K562 treated with DMSO at 1 percent for 48 hours (cell line): ENCODE data around the gene BEST1. TPM values are rescaled to one million over a fixed set of nuclear protein-coding genes. Genes with fewer than 3 reads are reported as not detected.

Source experiments
- total RNA-seq: library from RNA; unstranded; fragments of 300-600 nt; gene quantifications from 2 replicates; pipeline ENCODE4 v1.2.3, GENCODE V29; 2022; ENCODE audit warnings: low replicate concordance; ENCODE audit errors: extremely low read depth

The BEST1 gene
- not detected in 2 replicates for total RNA-seq

GRCh38 chr11:61950035-61950547, at the start of gene BEST1:
BEST1 (plus strand) TSS chr11:61950351; CDS start chr11:61951807, 1,456 bp downstream.

GRCh38 chr11:61917334-61918109, 32.6 kb upstream of the BEST1 start, which contains the start of gene RAB3IL1:
RAB3IL1 (minus strand) TSS chr11:61917566; CDS start chr11:61917367, 199 bp downstream.

GRCh38 chr11:61967116-61967923, 17.2 kb downstream of the BEST1 start, which contains the start of gene FTH1:
FTH1 (minus strand) TSS chr11:61967634; CDS start chr11:61967425, 209 bp downstream.

Other genes starting within 250 kb of the BEST1 start
- gene MYRF, start 197.7 kb upstream of the BEST1 start, total RNA-seq: not detected in 2 replicates
- gene TMEM258, start 157.8 kb upstream of the BEST1 start, total RNA-seq: not detected in 2 replicates
- not detected in 2 replicates for gene FEN1, start 157.4 kb upstream of the BEST1 start, total RNA-seq
- not detected in 2 replicates for gene FADS1, start 133.3 kb upstream of the BEST1 start, total RNA-seq
- gene FADS2, start 122.1 kb upstream of the BEST1 start, total RNA-seq: not detected in 2 replicates
- gene FADS3, start 58.8 kb upstream of the BEST1 start, total RNA-seq: not detected in 2 replicates
- not detected in 2 replicates for gene RAB3IL1, start 32.8 kb upstream of the BEST1 start, total RNA-seq
- gene FTH1, start 17.3 kb downstream of the BEST1 start, total RNA-seq: 6,011 and 10,945 TPM in 2 replicates
- not detected in 2 replicates for gene INCENP, start 173.7 kb downstream of the BEST1 start, total RNA-seq
- gene SCGB1D1, start 239.9 kb downstream of the BEST1 start, total RNA-seq: not detected in 2 replicates